Neuron (in vitro differentiated cells): ENCODE results near the gene GINS2.

Source experiments
- H2AFZ ChIP-seq: one replicate; pipeline ENCODE4 v1.6.1; 2013; ENCODE audit warnings: low read depth, mild to moderate bottlenecking, inconsistent platforms, low read length, moderate library complexity
- H3K27me3 ChIP-seq: one replicate; pipeline ENCODE4 v1.6.1; 2013; ENCODE audit warnings: low read length; ENCODE audit not compliant: insufficient read depth
- H3K36me3 ChIP-seq: one replicate; pipeline ENCODE4 v1.6.1; 2013; ENCODE audit warnings: low read length; ENCODE audit not compliant: insufficient read depth
- H3K4me1 ChIP-seq: one replicate; pipeline ENCODE4 v1.6.1; 2013; ENCODE audit warnings: low read length; ENCODE audit not compliant: insufficient read depth
- H3K4me3 ChIP-seq: 2 replicates; pipeline ENCODE4 v1.5.1; 2013; ENCODE audit warnings: mild to moderate bottlenecking, low read length, moderate library complexity
- H3K9me3 ChIP-seq: one replicate; pipeline ENCODE4 v1.6.1; 2013; ENCODE audit warnings: low read length

The GINS2 gene

GRCh38 chr16:85688586-85689284 lies at the start of gene GINS2:
Gene GINS2, minus strand, starts transcription at chr16:85688954. Its CDS starts 56 bp downstream, at chr16:85688898.
- H3K9me3 ChIP-seq: no peaks in the 10 kb centered on the region
- H3K4me1 ChIP-seq: peaks cover 22% of the 10 kb centered on the region
- no peaks in the 10 kb centered on the region for H3K27me3 ChIP-seq
- H3K36me3 ChIP-seq: peaks cover 10% of the 10 kb centered on the region
- peak within 1 kb of the TSS; percentile 99 for H3K4me3 ChIP-seq
- H2AFZ ChIP-seq: peak within 1 kb of the TSS; percentile 69

- H2AFZ ChIP-seq: no peak overlapping the region
These were observed 48.2 kb upstream of the GINS2 start for GRCh38 chr16:85736921-85737320.

GRCh38 chr16:85735946-85736345 lies 47.2 kb upstream of the GINS2 start:
- Histone ChIP-seq H3K4me3 (no peak overlapping the region), H3K36me3 (no peaks in the 10 kb centered on the region), H3K9me3 (no peaks in the 10 kb centered on the region), H3K27me3 (no peaks in the 10 kb centered on the region), H2AFZ (no peak overlapping the region), H3K4me1 (no peaks in the 10 kb centered on the region)

More at GRCh38 chr16:85736921-85737320, 48.2 kb upstream of the GINS2 start:
- H3K27me3 ChIP-seq: no peaks in the 10 kb centered on the region
- no peaks in the 10 kb centered on the region for H3K4me1 ChIP-seq
- H3K36me3 ChIP-seq: no peaks in the 10 kb centered on the region
- H3K4me3 ChIP-seq: no peak overlapping the region
- no peaks in the 10 kb centered on the region for H3K9me3 ChIP-seq

GRCh38 chr16:85735225-85735635 lies 46.5 kb upstream of the GINS2 start:
- no peak overlapping the region for H3K4me3 ChIP-seq
- H3K27me3 ChIP-seq: no peaks in the 10 kb centered on the region
- H3K4me1 ChIP-seq: no peaks in the 10 kb centered on the region
- no peak overlapping the region for H2AFZ ChIP-seq
- H3K9me3 ChIP-seq: no peaks in the 10 kb centered on the region
- no peaks in the 10 kb centered on the region for H3K36me3 ChIP-seq

GRCh38 chr16:85734311-85735017 lies 45.7 kb upstream of the GINS2 start:
- Histone ChIP-seq H3K36me3 (no peaks in the 10 kb centered on the region), H3K9me3 (no peaks in the 10 kb centered on the region), H3K4me1 (no peaks in the 10 kb centered on the region), H3K4me3 (no peak overlapping the region), H3K27me3 (no peaks in the 10 kb centered on the region), H2AFZ (no peak overlapping the region)

GRCh38 chr16:85733839-85734170 lies 45.1 kb upstream of the GINS2 start:
- H3K4me3 ChIP-seq: no peak overlapping the region

GRCh38 chr16:85733155-85733838 lies 44.5 kb upstream of the GINS2 start:
- Histone ChIP-seq H3K9me3 (no peaks in the 10 kb centered on the region), H3K4me1 (no peaks in the 10 kb centered on the region), H2AFZ (no peak overlapping the region), H3K27me3 (no peaks in the 10 kb centered on the region), H3K36me3 (no peaks in the 10 kb centered on the region), H3K4me3 (no peak overlapping the region)

More at GRCh38 chr16:85733839-85734170, 45.1 kb upstream of the GINS2 start:
- Histone ChIP-seq H3K36me3 (no peaks in the 10 kb centered on the region), H3K4me1 (no peaks in the 10 kb centered on the region), H3K9me3 (no peaks in the 10 kb centered on the region), H2AFZ (no peak overlapping the region), H3K27me3 (no peaks in the 10 kb centered on the region)

GRCh38 chr16:85731179-85731578 lies 42.4 kb upstream of the GINS2 start:
- no peaks in the 10 kb centered on the region for H3K27me3 ChIP-seq
- no peak overlapping the region for H2AFZ ChIP-seq
- H3K36me3 ChIP-seq: no peaks in the 10 kb centered on the region
- H3K9me3 ChIP-seq: no peaks in the 10 kb centered on the region
- H3K4me1 ChIP-seq: no peaks in the 10 kb centered on the region
- no peak overlapping the region for H3K4me3 ChIP-seq

GRCh38 chr16:85730186-85730465 lies 41.4 kb upstream of the GINS2 start:
- Histone ChIP-seq H3K4me1 (no peaks in the 10 kb centered on the region), H3K36me3 (no peaks in the 10 kb centered on the region), H2AFZ (no peak overlapping the region), H3K27me3 (no peaks in the 10 kb centered on the region), H3K4me3 (no peak overlapping the region), H3K9me3 (no peaks in the 10 kb centered on the region)

GRCh38 chr16:85729452-85730185 lies 40.9 kb upstream of the GINS2 start:
- H3K36me3 ChIP-seq: no peaks in the 10 kb centered on the region
- H2AFZ ChIP-seq: no peak overlapping the region
- H3K27me3 ChIP-seq: no peaks in the 10 kb centered on the region
- H3K4me3 ChIP-seq: no peak overlapping the region
- H3K4me1 ChIP-seq: no peaks in the 10 kb centered on the region
- no peaks in the 10 kb centered on the region for H3K9me3 ChIP-seq

GRCh38 chr16:85728879-85729278 lies 40.1 kb upstream of the GINS2 start:
- H3K9me3 ChIP-seq: no peaks in the 10 kb centered on the region
- no peaks in the 10 kb centered on the region for H3K27me3 ChIP-seq
- H3K36me3 ChIP-seq: no peaks in the 10 kb centered on the region
- no peak overlapping the region for H3K4me3 ChIP-seq
- H2AFZ ChIP-seq: no peak overlapping the region
- no peaks in the 10 kb centered on the region for H3K4me1 ChIP-seq

GRCh38 chr16:85724936-85725335 lies 36.2 kb upstream of the GINS2 start:
- Histone ChIP-seq H3K4me1 (peaks cover 17% of the 10 kb centered on the region), H3K4me3 (no peak overlapping the region), H3K27me3 (no peaks in the 10 kb centered on the region), H2AFZ (no peak overlapping the region), H3K36me3 (no peaks in the 10 kb centered on the region), H3K9me3 (no peaks in the 10 kb centered on the region)
